K562 (cell line): ENCODE data around the gene ST3GAL3. TPM values are rescaled to one million over a fixed set of nuclear protein-coding genes. Genes with fewer than 3 reads are reported as not detected.
A peak's percentile ranks its signal among the peaks of the same experiment; 100 is the strongest.

Experiments
- ARNT ChIP-seq, 2 experiments: fragments of 450-650 bp; IDR thresholded peaks; 2 replicates each; pipeline ENCODE4 v1.6.1; 2016; ENCODE audit warnings: mild to moderate bottlenecking in 1 of 2
- CAMTA2 ChIP-seq: fragments of 250-450 bp; sonication (Bioruptor Pico); conservative IDR thresholded peaks from 2 replicates; pipeline ENCODE4 v1.5.1; 2022
- CEBPG ChIP-seq, 3 experiments: fragments of 200-800 bp in 1 of 3; sonication (Bioruptor generic) in 1 of 3; sonication (generic) in 1 of 3; formaldehyde crosslinking in 1 of 3; IDR thresholded peaks in 2 of 3; conservative IDR thresholded peaks in 1 of 3; 2 replicates each; pipeline versions ENCODE4 v1.6.1 to v1.8.0; 2016 to 2022; ENCODE audit warnings: missing compliant biosample characterization in 2 of 3, missing genetic modification characterization in 2 of 3, mild to moderate bottlenecking in 1 of 3, missing genetic modification reagents in 1 of 3
- FOXK2 ChIP-seq, 2 experiments: fragments of 450-650 bp; IDR thresholded peaks in 1 of 2; conservative IDR thresholded peaks in 1 of 2; 2 replicates each; pipeline ENCODE4 v1.6.1; 2016; ENCODE audit warnings: low read depth in 2 of 2, mild to moderate bottlenecking in 1 of 2
- JUNB ChIP-seq: fragments of 450-650 bp; formaldehyde crosslinking; conservative IDR thresholded peaks from 2 replicates; pipeline ENCODE4 v1.4.0; 2020; ENCODE audit warnings: mild to moderate bottlenecking
- KLF16 ChIP-seq: IDR thresholded peaks from 2 replicates; pipeline ENCODE4 v1.6.1; 2016; ENCODE audit warnings: antibody characterized with exemption
- NFE2 ChIP-seq: IDR thresholded peaks from 2 replicates; pipeline ENCODE4 v1.6.1; 2014; ENCODE audit warnings: antibody characterized with exemption, low read depth
- PURB ChIP-seq: sonication (generic); formaldehyde crosslinking; IDR thresholded peaks from 2 replicates; pipeline ENCODE4 v1.9.0; 2021; ENCODE audit warnings: low read depth, mild to moderate bottlenecking, missing genetic modification reagents
- RB1 ChIP-seq: fragments of 450-650 bp; IDR thresholded peaks from 2 replicates; pipeline ENCODE4 v1.6.1; 2017; ENCODE audit warnings: low read depth, mild to moderate bottlenecking
- RNF2 ChIP-seq: sonication (generic); IDR thresholded peaks from 2 replicates; pipeline ENCODE4 v1.6.1; 2016
- SP1 ChIP-seq: sonication (generic); formaldehyde crosslinking; IDR thresholded peaks from 2 replicates; pipeline ENCODE4 v1.8.1; 2022; ENCODE audit warnings: mild to moderate bottlenecking, missing genetic modification reagents
- TCF3 ChIP-seq: sonication (generic); formaldehyde crosslinking; IDR thresholded peaks from 2 replicates; pipeline ENCODE4 v1.4.0; 2020; ENCODE audit warnings: mild to moderate bottlenecking, missing genetic modification reagents
- TFAM ChIP-seq: fragments of 250-450 bp; sonication (Bioruptor Pico); conservative IDR thresholded peaks from 2 replicates; pipeline ENCODE4 v1.5.0; 2021; ENCODE audit warnings: mild to moderate bottlenecking, moderate library complexity
- ZNF217 ChIP-seq: sonication (generic); formaldehyde crosslinking; IDR thresholded peaks from 2 replicates; pipeline ENCODE4 v1.8.0; 2022; ENCODE audit warnings: mild to moderate bottlenecking, missing genetic modification reagents
- ZNF24 ChIP-seq: fragments of 450-650 bp; IDR thresholded peaks from 2 replicates; pipeline ENCODE4 v1.6.1; 2016
- ZNF253 ChIP-seq: fragments of 250-450 bp; sonication (Bioruptor Pico); conservative IDR thresholded peaks from 2 replicates; pipeline ENCODE4 v1.6.1; 2021; ENCODE audit warnings: mild to moderate bottlenecking
- ZNF263 ChIP-seq: sonication (generic); formaldehyde crosslinking; IDR thresholded peaks from 2 replicates; pipeline ENCODE4 v1.8.0; 2022; ENCODE audit warnings: mild to moderate bottlenecking, missing genetic modification reagents, borderline replicate concordance
- ZNF431 ChIP-seq: sonication (generic); formaldehyde crosslinking; IDR thresholded peaks from 2 replicates; pipeline ENCODE4 v1.8.0; 2022; ENCODE audit warnings: mild to moderate bottlenecking, missing genetic modification reagents
- ZNF586 ChIP-seq: fragments of 450-650 bp; formaldehyde crosslinking; conservative IDR thresholded peaks from 2 replicates; pipeline ENCODE4 v1.4.0; 2020; ENCODE audit warnings: mild to moderate bottlenecking, moderate library complexity
- ZNF766 ChIP-seq: fragments of 200-800 bp; sonication (Bioruptor generic); conservative IDR thresholded peaks from 2 replicates; pipeline ENCODE4 v1.6.1; 2016; ENCODE audit warnings: missing genetic modification characterization, missing compliant biosample characterization
- ZNF77 ChIP-seq: fragments of 250-450 bp; sonication (Bioruptor Pico); IDR thresholded peaks from 2 replicates; pipeline ENCODE4 v1.5.0; 2020
- polyA plus RNA-seq, 8 experiments: library from polyadenylated mRNA; depleted of rRNA in 4 of 8; stranded (reverse) in 5 of 8; unstranded in 3 of 8; fragments of >200 nt; fragmentation: Nextera tagmentation in 2 of 8; fragmentation: Illumina TruSeq in 1 of 8; extraction: Ambion mirVana in 2 of 8; extraction: Trizol in 1 of 8; gene quantifications; 2 replicates each; pipeline versions ENCODE4 v1.2.1 to v1.2.3, GENCODE V29; 2011 to 2014; ENCODE audit warnings: inconsistent platforms in 1 of 8, missing spikeins in 1 of 8
- total RNA-seq, 7 experiments: library from RNA; depleted of rRNA in 6 of 7; stranded (reverse); fragments of >200 nt in 6 of 7; fragmentation: Illumina TruSeq in 2 of 7; extraction: Trizol in 2 of 7; gene quantifications; 2 replicates each; pipeline versions ENCODE4 v1.2.1 to v1.2.3, GENCODE V29; 2011 to 2021; ENCODE audit warnings: low replicate concordance in 1 of 7
- TF ChIP-seq, protein P1 (sequence below): sonication (generic); formaldehyde crosslinking; IDR thresholded peaks from 2 replicates; pipeline ENCODE4 v1.8.0; 2022; ENCODE audit warnings: mild to moderate bottlenecking, missing genetic modification reagents, borderline replicate concordance
- TF ChIP-seq, protein P2 (sequence below): sonication (generic); formaldehyde crosslinking; IDR thresholded peaks from 2 replicates; pipeline ENCODE4 v1.8.0; 2022; ENCODE audit warnings: mild to moderate bottlenecking, missing genetic modification reagents
- TF ChIP-seq, protein P3 (sequence below): fragments of 250-450 bp; sonication (Bioruptor Pico); IDR thresholded peaks from 2 replicates; pipeline ENCODE4 v1.6.1; 2021; ENCODE audit warnings: mild to moderate bottlenecking
- TF ChIP-seq, protein P4 (sequence below): fragments of 250-450 bp; sonication (Bioruptor Pico); IDR thresholded peaks from 2 replicates; pipeline ENCODE4 v1.8.0; 2021; ENCODE audit warnings: moderate library complexity, mild to moderate bottlenecking, inconsistent platforms

The ST3GAL3 gene
- total and polyA plus RNA-seq, 9 of the 15 experiments (the other 6 are each of a cell fraction or from before 2014, with no cell fraction given) = 1.2 to 18.9 (median 11.0) TPM

DNA sequence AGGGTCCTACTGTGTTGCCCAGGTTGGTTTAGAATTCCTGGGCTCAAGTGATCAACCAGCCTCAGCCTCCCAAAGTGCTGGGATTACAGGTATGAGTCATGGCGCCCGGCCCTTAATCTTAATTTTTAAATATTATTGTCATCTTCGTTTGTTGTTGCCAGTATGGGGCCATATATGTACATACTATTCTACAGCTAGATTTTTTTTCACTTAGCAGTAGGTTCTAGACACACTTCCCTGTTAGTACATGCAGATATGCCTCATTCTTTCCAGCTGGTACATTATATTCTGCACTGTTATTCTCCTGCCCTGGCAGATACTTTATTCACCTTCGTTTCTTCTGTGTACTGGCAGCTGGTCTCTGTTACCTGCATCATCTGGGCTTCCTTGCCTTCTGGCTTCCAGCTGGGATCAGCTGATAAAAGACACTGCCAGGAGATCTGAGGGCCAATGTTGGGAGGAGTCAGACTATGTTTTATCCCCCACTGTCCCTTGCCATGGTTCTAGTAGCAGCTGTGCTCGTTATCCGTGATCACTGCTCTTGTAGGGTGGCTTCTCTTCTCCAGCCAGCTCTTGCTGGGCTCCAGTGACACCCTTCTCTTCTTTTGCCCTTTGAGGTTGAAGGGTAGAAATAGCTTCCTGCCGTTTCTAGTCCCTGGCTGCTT is 24.7 kb downstream of the ST3GAL3 start (continued):
- TF ChIP-seq, protein P1, sequence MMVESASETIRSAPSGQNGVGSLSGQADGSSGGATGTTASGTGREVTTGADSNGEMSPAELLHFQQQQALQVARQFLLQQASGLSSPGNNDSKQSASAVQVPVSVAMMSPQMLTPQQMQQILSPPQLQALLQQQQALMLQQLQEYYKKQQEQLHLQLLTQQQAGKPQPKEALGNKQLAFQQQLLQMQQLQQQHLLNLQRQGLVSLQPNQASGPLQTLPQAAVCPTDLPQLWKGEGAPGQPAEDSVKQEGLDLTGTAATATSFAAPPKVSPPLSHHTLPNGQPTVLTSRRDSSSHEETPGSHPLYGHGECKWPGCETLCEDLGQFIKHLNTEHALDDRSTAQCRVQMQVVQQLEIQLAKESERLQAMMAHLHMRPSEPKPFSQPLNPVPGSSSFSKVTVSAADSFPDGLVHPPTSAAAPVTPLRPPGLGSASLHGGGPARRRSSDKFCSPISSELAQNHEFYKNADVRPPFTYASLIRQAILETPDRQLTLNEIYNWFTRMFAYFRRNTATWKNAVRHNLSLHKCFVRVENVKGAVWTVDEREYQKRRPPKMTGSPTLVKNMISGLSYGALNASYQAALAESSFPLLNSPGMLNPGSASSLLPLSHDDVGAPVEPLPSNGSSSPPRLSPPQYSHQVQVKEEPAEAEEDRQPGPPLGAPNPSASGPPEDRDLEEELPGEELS (CRISPR knock-in tag) = no peak
- TF ChIP-seq ZNF77 (no peak), ZNF586 (CRISPR knock-in tag) (no peak), KLF16 (no peak), CAMTA2 (CRISPR knock-in tag) (no peak), SP1 (CRISPR knock-in tag) (no peak), ZNF766 (CRISPR knock-in tag) (0 out of 2 replicates have a peak, but pooled peaks have one; percentile 20), TFAM (CRISPR knock-in tag) (no peak), RB1 (0 out of 2 replicates have a peak, but pooled peaks have one; percentile 16), PURB (CRISPR knock-in tag) (no peak), NFE2 (no peak), ZNF431 (no peak), ZNF24 (no peak), CEBPG (CRISPR knock-in tag; IDR thresholded peaks at IDR 0.05) (no peak), CEBPG (tag; conservative IDR thresholded peaks at IDR 0.05 in 1 of 2, IDR thresholded peaks at IDR 0.05 in 1 of 2) (no peak), JUNB (CRISPR knock-in tag) (no peak), ZNF217 (no peak), FOXK2 (conservative IDR thresholded peaks at IDR 0.05 in 1 of 2, IDR thresholded peaks at IDR 0.05 in 1 of 2; ENCODE audit: low read depth in 2 of 2) (no peak), TCF3 (CRISPR knock-in tag) (peak; percentile 87), ZNF253 (CRISPR knock-in tag) (no peak), ARNT (IDR thresholded peaks at IDR 0.05) (no peak), ZNF263 (CRISPR knock-in tag) (no peak), RNF2 (no peak)
- TF ChIP-seq, protein P2, sequence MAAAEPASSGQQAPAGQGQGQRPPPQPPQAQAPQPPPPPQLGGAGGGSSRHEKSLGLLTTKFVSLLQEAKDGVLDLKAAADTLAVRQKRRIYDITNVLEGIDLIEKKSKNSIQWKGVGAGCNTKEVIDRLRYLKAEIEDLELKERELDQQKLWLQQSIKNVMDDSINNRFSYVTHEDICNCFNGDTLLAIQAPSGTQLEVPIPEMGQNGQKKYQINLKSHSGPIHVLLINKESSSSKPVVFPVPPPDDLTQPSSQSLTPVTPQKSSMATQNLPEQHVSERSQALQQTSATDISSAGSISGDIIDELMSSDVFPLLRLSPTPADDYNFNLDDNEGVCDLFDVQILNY = no peak
- TF ChIP-seq, protein P3, sequence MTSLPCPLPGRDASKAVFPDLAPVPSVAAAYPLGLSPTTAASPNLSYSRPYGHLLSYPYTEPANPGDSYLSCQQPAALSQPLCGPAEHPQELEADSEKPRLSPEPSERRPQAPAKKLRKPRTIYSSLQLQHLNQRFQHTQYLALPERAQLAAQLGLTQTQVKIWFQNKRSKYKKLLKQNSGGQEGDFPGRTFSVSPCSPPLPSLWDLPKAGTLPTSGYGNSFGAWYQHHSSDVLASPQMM (CRISPR knock-in tag) = no peak
- TF ChIP-seq, protein P4, sequence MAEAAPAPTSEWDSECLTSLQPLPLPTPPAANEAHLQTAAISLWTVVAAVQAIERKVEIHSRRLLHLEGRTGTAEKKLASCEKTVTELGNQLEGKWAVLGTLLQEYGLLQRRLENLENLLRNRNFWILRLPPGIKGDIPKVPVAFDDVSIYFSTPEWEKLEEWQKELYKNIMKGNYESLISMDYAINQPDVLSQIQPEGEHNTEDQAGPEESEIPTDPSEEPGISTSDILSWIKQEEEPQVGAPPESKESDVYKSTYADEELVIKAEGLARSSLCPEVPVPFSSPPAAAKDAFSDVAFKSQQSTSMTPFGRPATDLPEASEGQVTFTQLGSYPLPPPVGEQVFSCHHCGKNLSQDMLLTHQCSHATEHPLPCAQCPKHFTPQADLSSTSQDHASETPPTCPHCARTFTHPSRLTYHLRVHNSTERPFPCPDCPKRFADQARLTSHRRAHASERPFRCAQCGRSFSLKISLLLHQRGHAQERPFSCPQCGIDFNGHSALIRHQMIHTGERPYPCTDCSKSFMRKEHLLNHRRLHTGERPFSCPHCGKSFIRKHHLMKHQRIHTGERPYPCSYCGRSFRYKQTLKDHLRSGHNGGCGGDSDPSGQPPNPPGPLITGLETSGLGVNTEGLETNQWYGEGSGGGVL = no peak
